LHCN-M2 (cell line): ENCODE data around the gene LTB. TPM values are rescaled to one million over a fixed set of nuclear protein-coding genes. Genes with fewer than 3 reads are reported as not detected.

ENCODE experiments used
- DNase-seq: peaks from one replicate; pipeline ENCODE4 v3.0.0-alpha.2; 2012; ENCODE audit warnings: low read depth
- total RNA-seq: library from RNA; depleted of rRNA; stranded (reverse); fragments of >200 nt; gene quantifications from 2 replicates; pipeline ENCODE4 v1.2.3, GENCODE V29; 2014

Gene LTB
- total RNA-seq, 1 experiment from 2014 or later: not detected

DNA sequence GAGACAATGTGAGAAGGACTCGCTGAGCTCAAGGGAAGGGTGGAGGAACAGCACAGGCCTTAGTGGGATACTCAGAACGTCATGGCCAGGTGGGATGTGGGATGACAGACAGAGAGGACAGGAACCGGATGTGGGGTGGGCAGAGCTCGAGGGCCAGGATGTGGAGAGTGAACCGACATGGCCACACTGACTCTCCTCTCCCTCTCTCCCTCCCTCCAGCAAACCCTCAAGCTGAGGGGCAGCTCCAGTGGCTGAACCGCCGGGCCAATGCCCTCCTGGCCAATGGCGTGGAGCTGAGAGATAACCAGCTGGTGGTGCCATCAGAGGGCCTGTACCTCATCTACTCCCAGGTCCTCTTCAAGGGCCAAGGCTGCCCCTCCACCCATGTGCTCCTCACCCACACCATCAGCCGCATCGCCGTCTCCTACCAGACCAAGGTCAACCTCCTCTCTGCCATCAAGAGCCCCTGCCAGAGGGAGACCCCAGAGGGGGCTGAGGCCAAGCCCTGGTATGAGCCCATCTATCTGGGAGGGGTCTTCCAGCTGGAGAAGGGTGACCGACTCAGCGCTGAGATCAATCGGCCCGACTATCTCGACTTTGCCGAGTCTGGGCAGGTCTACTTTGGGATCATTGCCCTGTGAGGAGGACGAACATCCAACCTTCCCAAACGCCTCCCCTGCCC is 5.2 kb downstream of the LTB start:
- no peak for DNase-seq

GRCh38 chr6:31575952-31576685 is 6.1 kb downstream of the LTB start:
- DNase-seq: peak; percentile 19

DNA sequence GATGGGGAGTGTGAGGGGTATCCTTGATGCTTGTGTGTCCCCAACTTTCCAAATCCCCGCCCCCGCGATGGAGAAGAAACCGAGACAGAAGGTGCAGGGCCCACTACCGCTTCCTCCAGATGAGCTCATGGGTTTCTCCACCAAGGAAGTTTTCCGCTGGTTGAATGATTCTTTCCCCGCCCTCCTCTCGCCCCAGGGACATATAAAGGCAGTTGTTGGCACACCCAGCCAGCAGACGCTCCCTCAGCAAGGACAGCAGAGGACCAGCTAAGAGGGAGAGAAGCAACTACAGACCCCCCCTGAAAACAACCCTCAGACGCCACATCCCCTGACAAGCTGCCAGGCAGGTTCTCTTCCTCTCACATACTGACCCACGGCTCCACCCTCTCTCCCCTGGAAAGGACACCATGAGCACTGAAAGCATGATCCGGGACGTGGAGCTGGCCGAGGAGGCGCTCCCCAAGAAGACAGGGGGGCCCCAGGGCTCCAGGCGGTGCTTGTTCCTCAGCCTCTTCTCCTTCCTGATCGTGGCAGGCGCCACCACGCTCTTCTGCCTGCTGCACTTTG is 6.8 kb downstream of the LTB start, which contains the start of gene TNF:
Gene TNF, plus strand, starts transcription at position 231 of the 567 bp plus-strand sequence. Its CDS starts 177 bp downstream, at position 408.
- no peak for DNase-seq

GRCh38 chr6:31574106-31575061 is 7.8 kb downstream of the LTB start:
- no peak for DNase-seq

DNA sequence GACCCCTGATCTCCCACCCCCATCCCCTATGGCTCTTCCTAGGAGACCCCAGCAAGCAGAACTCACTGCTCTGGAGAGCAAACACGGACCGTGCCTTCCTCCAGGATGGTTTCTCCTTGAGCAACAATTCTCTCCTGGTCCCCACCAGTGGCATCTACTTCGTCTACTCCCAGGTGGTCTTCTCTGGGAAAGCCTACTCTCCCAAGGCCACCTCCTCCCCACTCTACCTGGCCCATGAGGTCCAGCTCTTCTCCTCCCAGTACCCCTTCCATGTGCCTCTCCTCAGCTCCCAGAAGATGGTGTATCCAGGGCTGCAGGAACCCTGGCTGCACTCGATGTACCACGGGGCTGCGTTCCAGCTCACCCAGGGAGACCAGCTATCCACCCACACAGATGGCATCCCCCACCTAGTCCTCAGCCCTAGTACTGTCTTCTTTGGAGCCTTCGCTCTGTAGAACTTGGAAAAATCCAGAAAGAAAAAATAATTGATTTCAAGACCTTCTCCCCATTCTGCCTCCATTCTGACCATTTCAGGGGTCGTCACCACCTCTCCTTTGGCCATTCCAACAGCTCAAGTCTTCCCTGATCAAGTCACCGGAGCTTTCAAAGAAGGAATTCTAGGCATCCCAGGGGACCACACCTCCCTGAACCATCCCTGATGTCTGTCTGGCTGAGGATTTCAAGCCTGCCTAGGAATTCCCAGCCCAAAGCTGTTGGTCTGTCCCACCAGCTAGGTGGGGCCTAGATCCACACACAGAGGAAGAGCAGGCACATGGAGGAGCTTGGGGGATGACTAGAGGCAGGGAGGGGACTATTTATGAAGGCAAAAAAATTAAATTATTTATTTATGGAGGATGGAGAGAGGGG is 8.8 kb downstream of the LTB start:
- DNase-seq: no peak

GRCh38 chr6:31572041-31572911 is 9.9 kb downstream of the LTB start, which contains the start of gene LTA:
Gene LTA (plus strand): TSS chr6:31572289. CDS start chr6:31572743, 454 bp downstream.
- DNase-seq: no peak

DNA sequence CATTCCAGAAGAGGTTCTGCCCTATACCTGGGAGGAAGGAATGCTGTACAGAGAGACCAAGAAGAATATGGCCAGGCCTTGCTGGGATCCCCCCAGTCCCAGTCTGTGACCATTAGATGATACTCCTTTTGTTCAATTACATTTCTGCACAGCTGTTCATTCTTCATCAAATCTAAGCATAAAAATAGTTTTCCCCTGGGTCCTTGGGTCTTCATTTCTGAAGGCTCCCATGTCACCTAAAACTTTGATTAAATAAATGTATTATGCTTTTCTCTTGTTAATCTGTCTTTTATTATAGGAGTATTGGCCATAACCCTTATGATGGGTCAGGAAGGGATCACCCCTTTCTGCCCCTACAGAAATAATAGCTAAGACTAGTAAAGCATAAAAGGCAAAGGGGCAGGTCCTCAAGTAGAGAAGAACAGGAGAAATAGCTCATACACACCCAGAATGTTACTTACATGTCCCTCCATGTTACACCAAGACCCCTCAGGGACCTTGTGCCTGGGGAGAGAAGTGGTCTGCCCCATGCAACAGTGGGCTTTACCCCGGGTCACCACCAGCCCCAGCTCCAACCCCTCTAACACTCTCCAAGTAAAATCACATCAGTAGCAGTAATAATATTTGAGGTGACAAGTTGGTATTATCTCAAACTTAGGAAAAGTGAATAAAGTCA is 12.2 kb downstream of the LTB start:
- no peak for DNase-seq

- no peak for DNase-seq
These were observed 13.7 kb downstream of the LTB start for GRCh38 chr6:31568537-31568961.

DNA sequence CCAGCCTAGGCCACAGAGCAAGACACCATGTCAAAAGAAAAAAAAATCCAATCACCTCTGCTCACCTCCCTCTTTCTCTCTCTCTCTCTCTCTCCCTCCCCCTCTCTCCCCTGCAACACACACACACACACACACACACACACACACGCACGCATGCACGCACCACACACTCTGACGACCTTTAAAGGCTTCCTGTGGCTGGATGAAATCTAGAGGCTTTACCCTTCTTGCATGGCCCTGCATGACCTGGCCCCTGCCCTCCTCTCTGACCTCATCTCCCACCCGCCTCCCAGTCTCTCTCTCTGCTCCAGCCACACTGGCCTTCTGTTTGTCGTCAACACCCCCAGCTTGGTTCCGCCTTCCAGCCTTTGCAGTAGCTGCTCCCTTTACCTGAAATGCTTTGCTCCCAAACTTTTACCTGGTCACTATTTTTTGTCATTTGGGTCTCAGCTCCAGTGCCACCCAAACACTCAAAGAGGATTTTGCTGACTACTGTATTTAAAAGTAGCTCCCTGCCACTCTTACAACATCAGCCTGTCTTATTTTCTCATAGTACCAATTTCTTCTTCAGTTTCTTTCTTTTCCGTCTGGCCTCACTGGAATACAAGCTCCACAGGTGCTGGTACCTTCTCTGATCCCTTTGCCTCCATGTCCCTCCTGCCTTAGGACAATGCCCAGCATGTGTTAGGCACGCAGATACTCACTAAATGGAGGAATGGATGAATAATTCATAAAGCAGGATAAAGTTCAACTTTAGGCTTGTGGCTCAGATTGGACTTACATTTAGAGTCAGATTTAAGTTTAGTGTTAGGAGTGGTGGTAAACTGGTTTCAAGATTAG is 14.5 kb downstream of the LTB start:
- no peak for DNase-seq

DNA sequence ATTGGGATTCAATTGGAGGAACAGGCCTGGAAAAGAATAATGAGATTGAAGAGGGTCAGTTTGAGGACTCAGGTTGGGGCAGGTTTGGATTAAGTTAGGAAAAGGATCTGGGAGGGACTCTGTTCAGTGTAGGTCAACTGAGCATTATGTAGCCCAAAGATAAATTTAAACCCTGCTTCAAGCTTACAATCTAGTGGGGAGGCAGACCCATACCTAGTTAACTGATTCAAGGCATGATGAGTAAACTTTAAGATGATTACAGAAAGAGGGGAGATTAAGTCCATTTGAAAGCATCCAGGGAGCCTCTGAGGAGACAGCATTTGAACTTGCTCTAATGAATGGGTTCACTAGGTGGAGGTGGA is 21.5 kb downstream of the LTB start:
- no peak for DNase-seq

DNA sequence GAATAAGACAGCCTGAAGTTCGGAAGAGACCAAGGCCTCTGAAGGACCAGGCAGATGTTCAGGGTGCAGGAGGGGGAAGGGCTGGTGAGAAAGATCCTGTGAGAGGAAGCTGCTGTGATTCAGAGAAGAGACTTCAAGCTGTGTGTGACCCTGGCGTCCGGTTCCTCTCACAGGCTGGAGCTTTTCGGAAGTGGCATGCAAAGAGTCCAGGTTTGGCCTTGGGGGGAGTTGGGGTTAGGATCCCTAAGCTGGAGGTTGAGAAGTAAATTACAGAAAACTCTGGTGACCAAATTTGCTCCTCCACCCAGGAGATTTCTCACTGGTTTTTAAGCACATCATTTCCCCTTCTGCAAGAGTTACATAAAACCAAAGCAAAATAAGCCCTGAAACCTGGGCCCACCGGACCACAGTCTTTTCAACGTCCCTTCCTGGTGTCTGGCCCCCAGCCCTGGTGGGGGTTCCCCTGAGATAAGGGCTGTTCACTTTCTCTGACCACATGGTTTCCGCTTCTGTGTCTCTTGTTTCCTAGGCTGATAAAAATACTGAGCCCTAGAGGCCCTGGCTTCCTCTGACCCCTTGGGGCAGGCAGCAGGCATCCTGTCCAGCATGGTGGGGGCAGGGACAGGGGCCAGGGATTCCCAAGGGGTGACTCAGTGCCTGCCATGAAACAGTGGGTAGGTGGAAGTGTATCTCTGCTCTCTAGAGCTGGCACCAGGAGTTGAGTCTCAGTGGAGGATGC is 22.1 kb downstream of the LTB start:
- peak; percentile 86 for DNase-seq

GRCh38 chr6:31559606-31559957 is 22.6 kb downstream of the LTB start:
- DNase-seq: no peak

- peak; percentile 28 for DNase-seq
These were observed 23.4 kb downstream of the LTB start for GRCh38 chr6:31558631-31559500.

GRCh38 chr6:31558318-31558625 is 24.0 kb downstream of the LTB start:
- DNase-seq: no peak

DNA sequence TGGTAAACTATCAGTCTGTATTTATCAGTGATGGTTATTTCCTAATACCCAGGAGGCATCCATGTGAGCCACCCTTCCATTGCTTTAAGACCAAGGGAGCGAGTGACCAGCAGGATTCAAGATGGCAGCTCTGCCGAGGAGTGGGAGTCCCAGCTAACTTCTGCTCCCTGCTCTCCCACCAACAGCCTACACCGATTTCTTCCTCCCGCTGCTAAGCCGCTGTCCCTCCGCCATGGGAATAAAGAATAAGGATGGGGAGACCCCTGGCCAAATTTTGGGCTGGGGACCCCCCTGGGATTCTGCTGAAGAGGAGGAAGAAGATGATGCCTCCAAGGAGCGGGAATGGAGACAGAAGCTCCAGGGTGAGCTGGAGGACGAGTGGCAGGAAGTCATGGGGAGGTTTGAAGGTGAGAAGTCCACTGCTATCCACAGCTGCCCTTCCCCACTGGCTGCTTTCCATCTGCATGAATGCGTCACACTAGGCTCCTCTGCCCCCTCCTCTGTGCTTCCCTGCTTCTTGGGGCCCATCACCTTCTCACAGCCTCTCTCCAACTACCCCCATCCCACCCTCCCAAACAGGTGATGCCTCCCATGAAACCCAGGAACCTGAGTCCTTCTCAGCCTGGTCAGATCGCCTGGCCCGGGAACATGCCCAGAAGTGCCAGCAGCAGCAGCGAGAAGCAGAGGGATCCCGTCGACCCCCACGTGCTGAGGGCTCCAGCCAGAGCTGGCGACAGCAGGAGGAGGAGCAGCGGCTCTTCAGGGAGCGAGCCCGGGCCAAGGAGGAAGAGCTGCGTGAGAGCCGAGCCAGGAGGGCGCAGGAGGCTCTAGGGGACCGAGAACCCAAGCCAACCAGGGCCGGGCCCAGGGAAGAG is 24.5 kb downstream of the LTB start:
- DNase-seq: no peak

- no peak for DNase-seq
These were observed 25.9 kb downstream of the LTB start for GRCh38 chr6:31556307-31556706.
